ENCODE results near the gene MRPL55.
A peak's percentile ranks its signal among the peaks of the same experiment; 100 is the strongest.

The MRPL55 gene

GRCh38 chr1:228084797-228085196, 24.3 kb downstream of the MRPL55 start:
- H3K4me3 ChIP-seq (replicated peaks; ENCODE audit: low read depth, low read length) = peak overlapping the region; percentile 98
- no peak for DNase-seq (ENCODE audit: low read depth)
- TF ChIP-seq, protein P1, sequence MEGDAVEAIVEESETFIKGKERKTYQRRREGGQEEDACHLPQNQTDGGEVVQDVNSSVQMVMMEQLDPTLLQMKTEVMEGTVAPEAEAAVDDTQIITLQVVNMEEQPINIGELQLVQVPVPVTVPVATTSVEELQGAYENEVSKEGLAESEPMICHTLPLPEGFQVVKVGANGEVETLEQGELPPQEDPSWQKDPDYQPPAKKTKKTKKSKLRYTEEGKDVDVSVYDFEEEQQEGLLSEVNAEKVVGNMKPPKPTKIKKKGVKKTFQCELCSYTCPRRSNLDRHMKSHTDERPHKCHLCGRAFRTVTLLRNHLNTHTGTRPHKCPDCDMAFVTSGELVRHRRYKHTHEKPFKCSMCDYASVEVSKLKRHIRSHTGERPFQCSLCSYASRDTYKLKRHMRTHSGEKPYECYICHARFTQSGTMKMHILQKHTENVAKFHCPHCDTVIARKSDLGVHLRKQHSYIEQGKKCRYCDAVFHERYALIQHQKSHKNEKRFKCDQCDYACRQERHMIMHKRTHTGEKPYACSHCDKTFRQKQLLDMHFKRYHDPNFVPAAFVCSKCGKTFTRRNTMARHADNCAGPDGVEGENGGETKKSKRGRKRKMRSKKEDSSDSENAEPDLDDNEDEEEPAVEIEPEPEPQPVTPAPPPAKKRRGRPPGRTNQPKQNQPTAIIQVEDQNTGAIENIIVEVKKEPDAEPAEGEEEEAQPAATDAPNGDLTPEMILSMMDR (IDR thresholded peaks at IDR 0.05; ENCODE audit: low read length, missing control alignments) = no peak

DNA sequence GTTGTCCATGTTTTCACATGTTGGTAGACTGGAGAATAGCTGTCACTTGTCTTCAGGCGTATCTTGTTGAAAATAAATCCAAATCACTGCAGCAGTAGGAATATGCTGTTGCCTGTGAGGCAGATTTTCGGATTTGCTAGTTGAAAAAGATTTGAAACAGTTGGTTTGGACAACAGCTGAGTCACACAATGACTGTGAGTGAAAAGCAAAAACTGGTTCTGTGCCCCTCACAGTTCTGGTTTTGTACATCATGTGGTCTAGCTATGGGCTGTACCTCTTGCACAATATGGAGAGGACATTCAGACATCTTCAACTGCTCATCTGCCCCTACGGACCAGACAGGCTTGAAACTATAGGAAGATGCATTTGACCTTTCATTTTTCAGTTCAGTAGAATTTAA, 24.8 kb downstream of the MRPL55 start:
- H3K4me3 ChIP-seq (replicated peaks; ENCODE audit: low read depth, low read length) = peak overlapping the region; percentile 98
- peak; percentile 78 for DNase-seq (ENCODE audit: low read depth)
- TF ChIP-seq, protein P1 (IDR thresholded peaks at IDR 0.05; ENCODE audit: low read length, missing control alignments) = no peak

GRCh38 chr1:228083871-228084278, 25.2 kb downstream of the MRPL55 start:
- TF ChIP-seq, protein P1 (IDR thresholded peaks at IDR 0.05; ENCODE audit: low read length, missing control alignments) = no peak
- peak; percentile 43 for DNase-seq (ENCODE audit: low read depth)
- peak overlapping the region; percentile 98 for H3K4me3 ChIP-seq (replicated peaks; ENCODE audit: low read depth, low read length)

GRCh38 chr1:228082918-228083870, 25.9 kb downstream of the MRPL55 start:
- peak overlapping the region; percentile 98 for H3K4me3 ChIP-seq (replicated peaks; ENCODE audit: low read depth, low read length)
- TF ChIP-seq, protein P1 (IDR thresholded peaks at IDR 0.05; ENCODE audit: low read length, missing control alignments) = no peak
- DNase-seq (ENCODE audit: low read depth) = no peak

- TF ChIP-seq, protein P1 (IDR thresholded peaks at IDR 0.05; ENCODE audit: low read length, missing control alignments) = no peak
- peak; percentile 95 for DNase-seq (ENCODE audit: low read depth)
- H3K4me3 ChIP-seq (replicated peaks; ENCODE audit: low read depth, low read length) = peak within 1 kb of the TSS; percentile 98
Observed at GRCh38 chr1:228082214-228082917, 26.7 kb downstream of the MRPL55 start, which contains the start of gene ARF1. ARF1 (plus strand) TSS chr1:228082708; CDS start chr1:228097115, 14,407 bp downstream.

GRCh38 chr1:228081578-228082213, 27.4 kb downstream of the MRPL55 start:
- TF ChIP-seq, protein P1 (IDR thresholded peaks at IDR 0.05; ENCODE audit: low read length, missing control alignments) = no peak
- peak overlapping the region; percentile 98 for H3K4me3 ChIP-seq (replicated peaks; ENCODE audit: low read depth, low read length)
- DNase-seq (ENCODE audit: low read depth) = no peak

All from fibroblast of pulmonary artery (primary cell).